COLO829 (cell line): ENCODE measurements around the gene SH3BP1.

ENCODE experiments used
- DNase-seq: peaks from one replicate; pipeline ENCODE4 v3.0.0; 2012; ENCODE audit warnings: low spot score

The SH3BP1 gene

GRCh38 chr22:37659066-37659896, 19.8 kb downstream of the SH3BP1 start:
- no peak for DNase-seq

- no peak for DNase-seq
Observed at GRCh38 chr22:37659897-37660708, 20.6 kb downstream of the SH3BP1 start.

- no peak for DNase-seq
Observed at GRCh38 chr22:37660709-37661045, 21.2 kb downstream of the SH3BP1 start.

- DNase-seq, result no peak
Observed at GRCh38 chr22:37661160-37661924, 21.9 kb downstream of the SH3BP1 start.

- no peak for DNase-seq
Observed at GRCh38 chr22:37662039-37662438, 22.6 kb downstream of the SH3BP1 start.

- no peak for DNase-seq
Observed at GRCh38 chr22:37663521-37664140, 24.2 kb downstream of the SH3BP1 start.

GRCh38 chr22:37664249-37665101, 25.0 kb downstream of the SH3BP1 start:
- DNase-seq, result peak; percentile 98

- no peak for DNase-seq
Observed at GRCh38 chr22:37665487-37665886, 26.0 kb downstream of the SH3BP1 start.

GRCh38 chr22:37669586-37669985, 30.1 kb downstream of the SH3BP1 start:
- DNase-seq, result no peak

- no peak for DNase-seq
Observed at GRCh38 chr22:37672206-37672919, 32.9 kb downstream of the SH3BP1 start.

GRCh38 chr22:37672920-37673455, 33.5 kb downstream of the SH3BP1 start:
- no peak for DNase-seq

- DNase-seq, result no peak
Observed at GRCh38 chr22:37674248-37674647, 34.8 kb downstream of the SH3BP1 start.

GRCh38 chr22:37674951-37675929, 35.8 kb downstream of the SH3BP1 start, which contains the start of gene LGALS1:
Gene LGALS1 (plus strand): TSS chr22:37675636. CDS start chr22:37675703, 67 bp downstream.
- DNase-seq, result peak; percentile 91

- no peak for DNase-seq
Observed at GRCh38 chr22:37675930-37676735, 36.7 kb downstream of the SH3BP1 start.

GRCh38 chr22:37676736-37677492, 37.4 kb downstream of the SH3BP1 start:
- DNase-seq, result peak; percentile 73

GRCh38 chr22:37677493-37677974, 38.1 kb downstream of the SH3BP1 start:
- no peak for DNase-seq

- no peak for DNase-seq
Observed at GRCh38 chr22:37678372-37678771, 38.9 kb downstream of the SH3BP1 start.
